Stimulated activated CD8-positive, alpha-beta memory T cell treated with anti-CD3 and anti-CD28 coated beads, Interleukin-15, amount 100 ng/mL, for 48 hours (primary cell): Measurements from ENCODE around the gene EIF4E.
A peak's percentile ranks its signal among the peaks of the same experiment; 100 is the strongest.
"Not testable (repeated sequence)": the region's sequence is repeated elsewhere in the genome, so short reads cannot be mapped to it uniquely, and the experiment has no call there.

ENCODE experiments used
- DNase-seq, 2 donors: peaks; one replicate each; pipeline ENCODE4 v3.0.0-alpha.2; 2020; ENCODE audit warnings: low read depth in 2 of 2

The EIF4E gene

GRCh38 chr4:98879515-98879914 lies 49.4 kb downstream of the EIF4E start:
- no peak for DNase-seq

DNA sequence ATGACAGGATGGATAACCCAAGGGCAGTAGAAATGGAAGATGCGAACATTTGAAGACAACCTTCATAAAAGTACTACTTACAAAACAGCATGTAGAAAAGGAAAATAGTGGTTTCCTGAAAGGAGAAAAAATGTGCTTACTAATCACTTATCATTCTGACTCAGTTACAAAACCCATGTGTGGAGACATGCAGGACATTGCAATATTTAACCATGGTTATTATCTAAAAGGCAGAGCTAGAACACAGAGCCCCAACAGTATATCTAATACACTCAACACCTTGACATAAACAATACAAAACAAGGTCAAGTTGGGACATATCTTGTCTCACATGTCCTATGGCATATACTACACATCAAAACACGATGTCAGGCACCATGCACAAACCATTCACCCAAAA lies 55.9 kb downstream of the EIF4E start:
- no peak for DNase-seq

DNA sequence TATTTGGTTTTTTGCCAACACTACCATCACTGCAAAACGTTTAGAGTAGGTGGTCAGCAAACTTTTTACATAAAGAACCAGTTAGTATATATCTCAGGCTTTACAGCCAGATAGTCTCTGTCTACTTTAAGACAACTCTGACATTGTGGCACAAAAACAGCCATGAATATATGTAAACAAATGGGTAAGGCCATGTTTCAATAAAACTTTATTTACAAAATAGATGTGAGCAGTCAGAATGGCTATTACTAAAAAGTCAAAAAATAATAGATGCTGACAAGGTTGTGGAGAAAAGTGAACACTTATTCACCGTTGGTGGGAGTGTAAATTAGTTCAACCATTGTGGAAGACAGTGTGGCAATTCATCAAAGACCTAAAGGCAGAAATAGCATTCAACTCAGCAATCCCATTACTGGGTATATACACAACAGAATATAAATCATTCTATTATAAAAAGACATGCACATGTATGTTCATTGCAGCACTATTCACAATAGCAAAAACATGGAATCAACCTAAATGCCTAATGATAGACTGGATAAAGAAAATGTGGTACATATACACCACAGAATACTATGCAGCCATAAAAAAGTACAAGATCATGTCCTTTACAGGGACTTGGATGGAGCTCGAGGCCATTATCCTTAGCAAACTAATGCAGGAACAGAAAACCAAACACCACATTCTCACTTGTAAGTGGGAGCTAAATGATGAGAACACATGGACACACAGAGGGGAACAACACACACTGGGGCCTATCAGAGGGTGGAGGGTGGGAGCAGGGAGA lies 56.6 kb downstream of the EIF4E start:
- DNase-seq: not testable (repeated sequence)

GRCh38 chr4:98867648-98868047 lies 61.3 kb downstream of the EIF4E start:
- DNase-seq: no peak

DNA sequence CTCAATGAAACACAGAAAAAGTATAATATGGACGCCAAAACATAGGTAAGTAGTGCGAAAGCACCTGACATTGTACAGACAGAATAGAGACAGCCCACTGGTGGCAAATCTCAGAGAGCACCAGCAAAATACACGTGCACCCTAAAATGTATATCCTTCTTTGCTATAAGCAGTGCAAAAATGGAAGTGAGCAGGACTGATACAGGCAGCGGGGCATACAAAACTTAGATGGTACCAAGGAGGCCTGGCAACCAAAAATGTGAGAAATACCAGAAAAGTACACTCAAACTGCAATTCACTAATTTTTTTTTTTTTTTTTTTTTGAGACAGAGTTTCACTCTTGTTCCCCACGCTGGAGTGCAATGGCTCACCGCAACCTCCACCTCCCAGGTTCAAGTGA lies 63.9 kb downstream of the EIF4E start:
- DNase-seq: no peak

DNA sequence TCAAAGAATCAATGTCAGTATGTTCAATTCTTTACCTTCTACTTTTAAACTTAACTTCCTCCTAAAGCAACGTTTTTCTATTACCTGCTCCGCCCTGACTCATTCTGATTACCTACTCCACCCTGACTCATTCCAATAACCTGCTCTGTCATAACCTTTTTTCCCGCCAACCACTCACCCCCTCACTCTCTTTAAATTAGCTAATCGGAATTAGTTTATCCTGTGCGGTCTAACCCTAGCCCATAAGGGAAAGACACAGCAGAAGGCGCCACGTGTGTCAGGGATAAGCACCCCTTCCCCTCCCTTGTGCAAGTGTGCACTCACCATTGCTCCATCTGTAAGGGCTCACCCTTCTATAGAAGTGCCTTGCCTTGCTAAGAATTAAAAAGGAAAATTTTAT lies 64.4 kb downstream of the EIF4E start:
- peak in 1 of 2 donors; percentile 4 for DNase-seq

- no peak for DNase-seq
These were observed 66.6 kb downstream of the EIF4E start for GRCh38 chr4:98862371-98862770.

GRCh38 chr4:98861100-98861884 lies 67.6 kb downstream of the EIF4E start:
- DNase-seq: no peak

- DNase-seq: no peak
These were observed 77.1 kb downstream of the EIF4E start for GRCh38 chr4:98851806-98852205.

GRCh38 chr4:98850937-98851336 lies 78.0 kb downstream of the EIF4E start:
- DNase-seq: no peak

DNA sequence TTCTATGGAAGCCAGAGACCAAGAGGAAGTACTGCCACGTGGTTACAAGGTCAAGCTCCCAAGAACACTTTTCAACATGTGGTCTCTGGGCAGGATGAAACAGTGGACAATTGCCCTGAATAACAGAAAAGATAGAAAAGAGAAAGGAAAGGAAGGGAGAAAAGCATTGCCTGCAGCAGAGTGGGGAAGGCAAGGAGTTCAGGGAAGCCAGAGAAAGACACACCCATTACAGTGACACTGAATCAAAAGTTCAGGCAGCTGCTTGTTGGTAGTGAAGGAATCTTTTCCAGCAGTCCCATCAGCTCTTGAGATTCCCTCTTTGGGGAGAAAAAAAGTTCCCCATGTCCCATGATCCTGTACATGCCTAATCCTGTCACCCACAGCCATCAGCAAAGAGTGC lies 80.5 kb downstream of the EIF4E start:
- DNase-seq: no peak

DNA sequence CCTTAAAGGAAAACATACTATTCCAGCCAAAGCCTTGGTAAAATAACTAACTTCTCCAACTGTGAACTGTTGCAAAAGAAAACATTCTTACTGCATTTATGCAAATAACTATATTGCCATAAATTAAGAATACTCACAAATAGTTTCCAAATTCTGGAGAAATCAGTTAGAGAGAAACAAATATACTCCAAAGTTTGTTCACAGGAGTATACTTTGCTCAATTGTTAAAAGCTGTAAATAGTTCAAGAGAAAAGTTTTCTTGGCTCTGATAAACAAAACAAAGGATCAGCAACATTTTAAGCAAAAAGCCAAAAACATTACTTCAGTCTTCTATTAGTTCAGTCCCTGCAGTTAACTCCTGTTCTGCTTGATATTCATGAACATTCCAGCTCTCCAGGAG lies 83.0 kb downstream of the EIF4E start:
- DNase-seq: no peak

GRCh38 chr4:98842917-98843316 lies 86.0 kb downstream of the EIF4E start:
- not testable (repeated sequence) for DNase-seq

GRCh38 chr4:98838977-98839618 lies 89.8 kb downstream of the EIF4E start:
- no peak for DNase-seq

GRCh38 chr4:98838531-98838930 lies 90.4 kb downstream of the EIF4E start:
- no peak for DNase-seq

GRCh38 chr4:98833384-98833783 lies 95.5 kb downstream of the EIF4E start:
- DNase-seq: no peak

- not testable (repeated sequence) for DNase-seq
These were observed 97.9 kb downstream of the EIF4E start for GRCh38 chr4:98831036-98831435.
